Skeletal muscle satellite cell (primary cell): ENCODE data around the gene GRAMD1B.
A peak's percentile ranks its signal among the peaks of the same experiment; 100 is the strongest.

Experiments
- H3K27me3 ChIP-seq: 2 replicates; pipeline ENCODE4 v1.7.0; 2013; ENCODE audit warnings: low read length; ENCODE audit not compliant: control insufficient read depth, insufficient read depth
- H3K36me3 ChIP-seq: 2 replicates; pipeline ENCODE4 v1.7.0; 2013; ENCODE audit warnings: mild to moderate bottlenecking, control low read depth, low read length; ENCODE audit not compliant: insufficient read depth
- H3K4me1 ChIP-seq: 2 replicates; pipeline ENCODE4 v1.7.0; 2013; ENCODE audit warnings: low read length; ENCODE audit not compliant: control insufficient read depth, insufficient read depth
- H3K4me2 ChIP-seq: 2 replicates; pipeline ENCODE4 v1.7.0; 2013; ENCODE audit warnings: mild to moderate bottlenecking, low read length
- H3K4me3 ChIP-seq: 2 replicates; pipeline ENCODE4 v1.7.0; 2013; ENCODE audit warnings: low read length
- H3K9ac ChIP-seq: 2 replicates; pipeline ENCODE4 v1.7.0; 2013; ENCODE audit warnings: mild to moderate bottlenecking, low read depth, low read length, moderate library complexity
- H3K9me3 ChIP-seq: replicated peaks from 2 replicates; pipeline ENCODE4 v1.7.0; 2013; ENCODE audit warnings: mild to moderate bottlenecking, control low read depth, low read length

Gene GRAMD1B

GRCh38 chr11:123470842-123471241, 40.8 kb downstream of the GRAMD1B start:
- Histone ChIP-seq H3K27me3 (no peaks in the 10 kb centered on the region), H3K9ac (no peak overlapping the region), H3K4me2 (no peak overlapping the region), H3K9me3 (no peaks in the 10 kb centered on the region), H3K4me3 (no peak overlapping the region), H3K4me1 (peaks cover 18% of the 10 kb centered on the region), H3K36me3 (no peaks in the 10 kb centered on the region)

GRCh38 chr11:123472236-123472935, 42.3 kb downstream of the GRAMD1B start:
- H3K4me2 ChIP-seq: no peak overlapping the region
- no peaks in the 10 kb centered on the region for H3K36me3 ChIP-seq
- H3K4me3 ChIP-seq: no peak overlapping the region
- no peak overlapping the region for H3K9ac ChIP-seq
- H3K4me1 ChIP-seq: peaks cover 18% of the 10 kb centered on the region
- H3K27me3 ChIP-seq: no peaks in the 10 kb centered on the region
- H3K9me3 ChIP-seq: no peaks in the 10 kb centered on the region

- Histone ChIP-seq H3K4me2 (peak overlapping the region; percentile 36), H3K9me3 (no peaks in the 10 kb centered on the region), H3K36me3 (no peaks in the 10 kb centered on the region), H3K27me3 (no peaks in the 10 kb centered on the region), H3K9ac (peak overlapping the region; percentile 69), H3K4me1 (peaks cover 18% of the 10 kb centered on the region), H3K4me3 (no peak overlapping the region)
Measured at GRCh38 chr11:123473941-123474677, 44.0 kb downstream of the GRAMD1B start.

GRCh38 chr11:123474994-123475393, 44.9 kb downstream of the GRAMD1B start:
- Histone ChIP-seq H3K4me3 (peak overlapping the region; percentile 22), H3K9ac (peak overlapping the region; percentile 69), H3K9me3 (no peaks in the 10 kb centered on the region), H3K36me3 (no peaks in the 10 kb centered on the region), H3K4me2 (peak overlapping the region; percentile 48), H3K4me1 (peaks cover 18% of the 10 kb centered on the region), H3K27me3 (no peaks in the 10 kb centered on the region)

GRCh38 chr11:123475469-123475868, 45.4 kb downstream of the GRAMD1B start:
- Histone ChIP-seq H3K27me3 (no peaks in the 10 kb centered on the region), H3K4me3 (no peak overlapping the region), H3K4me1 (peaks cover 18% of the 10 kb centered on the region), H3K36me3 (no peaks in the 10 kb centered on the region), H3K4me2 (no peak overlapping the region), H3K9ac (peak overlapping the region; percentile 69), H3K9me3 (no peaks in the 10 kb centered on the region)

- Histone ChIP-seq H3K4me1 (peaks cover 18% of the 10 kb centered on the region), H3K27me3 (no peaks in the 10 kb centered on the region), H3K9me3 (no peaks in the 10 kb centered on the region), H3K36me3 (no peaks in the 10 kb centered on the region), H3K4me2 (no peak overlapping the region), H3K4me3 (no peak overlapping the region), H3K9ac (no peak overlapping the region)
Measured at GRCh38 chr11:123477205-123477907, 47.3 kb downstream of the GRAMD1B start.

GRCh38 chr11:123478352-123478987, 48.4 kb downstream of the GRAMD1B start:
- Histone ChIP-seq H3K4me3 (no peak overlapping the region), H3K9me3 (no peaks in the 10 kb centered on the region), H3K4me2 (no peak overlapping the region), H3K27me3 (no peaks in the 10 kb centered on the region), H3K4me1 (peaks cover 18% of the 10 kb centered on the region), H3K9ac (no peak overlapping the region), H3K36me3 (no peaks in the 10 kb centered on the region)

- Histone ChIP-seq H3K9ac (no peak overlapping the region), H3K27me3 (no peaks in the 10 kb centered on the region), H3K9me3 (no peaks in the 10 kb centered on the region), H3K36me3 (no peaks in the 10 kb centered on the region), H3K4me1 (peaks cover 11% of the 10 kb centered on the region), H3K4me3 (no peak overlapping the region), H3K4me2 (no peak overlapping the region)
Measured at GRCh38 chr11:123479048-123479837, 49.2 kb downstream of the GRAMD1B start.

- Histone ChIP-seq H3K36me3 (no peaks in the 10 kb centered on the region), H3K9me3 (no peaks in the 10 kb centered on the region), H3K9ac (no peak overlapping the region), H3K27me3 (no peaks in the 10 kb centered on the region), H3K4me2 (no peak overlapping the region), H3K4me3 (no peak overlapping the region), H3K4me1 (peaks cover 1% of the 10 kb centered on the region)
Measured at GRCh38 chr11:123480290-123480815, 50.3 kb downstream of the GRAMD1B start.

GRCh38 chr11:123480882-123481281, 50.8 kb downstream of the GRAMD1B start:
- H3K4me1 ChIP-seq: no peaks in the 10 kb centered on the region

More at GRCh38 chr11:123480882-123481281, 50.8 kb downstream of the GRAMD1B start:
- Histone ChIP-seq H3K4me3 (no peak overlapping the region), H3K27me3 (no peaks in the 10 kb centered on the region), H3K36me3 (no peaks in the 10 kb centered on the region), H3K9me3 (no peaks in the 10 kb centered on the region), H3K4me2 (no peak overlapping the region), H3K9ac (no peak overlapping the region)
